Bronchial epithelial cell (primary cell): ENCODE results near the gene ZC3HAV1. TPM values are rescaled to one million over a fixed set of nuclear protein-coding genes. Genes with fewer than 3 reads are reported as not detected.

Source experiments
- DNase-seq: peaks from one replicate; pipeline ENCODE4 v3.0.0-alpha.2; 2010; ENCODE audit warnings: low read depth
- FAIRE-seq: peaks from 2 replicates; lab custom pipeline; 2011; peaks lifted over from hg19 to GRCh38; lab: Jason Lieb, UNC
- H3K27me3 ChIP-seq: 2 replicates; pipeline ENCODE4 v1.5.1; 2011; ENCODE audit warnings: low read length; ENCODE audit not compliant: control insufficient read depth, insufficient read depth
- H3K36me3 ChIP-seq: 2 replicates; pipeline ENCODE4 v1.5.1; 2011; ENCODE audit warnings: low read length; ENCODE audit not compliant: control insufficient read depth, insufficient read depth
- H3K4me3 ChIP-seq: 2 replicates; pipeline ENCODE4 v1.5.1; 2011; ENCODE audit warnings: mild to moderate bottlenecking, low read depth, low read length, control low read depth
- total RNA-seq: library from RNA; depleted of rRNA; stranded (reverse); fragments of >200 nt; gene quantifications from 2 replicates; pipeline ENCODE4 v1.2.1, GENCODE V29; 2014
- TF ChIP-seq, protein P1 (sequence below): IDR thresholded peaks from 2 replicates; pipeline ENCODE4 v1.5.1; 2011; ENCODE audit warnings: mild to moderate bottlenecking, moderate library complexity, low read length, control low read depth, inconsistent platforms; ENCODE audit not compliant: insufficient read depth, severe bottlenecking

Gene ZC3HAV1
- total RNA-seq, 1 donor from 2014 or later: 11.3 TPM

DNA sequence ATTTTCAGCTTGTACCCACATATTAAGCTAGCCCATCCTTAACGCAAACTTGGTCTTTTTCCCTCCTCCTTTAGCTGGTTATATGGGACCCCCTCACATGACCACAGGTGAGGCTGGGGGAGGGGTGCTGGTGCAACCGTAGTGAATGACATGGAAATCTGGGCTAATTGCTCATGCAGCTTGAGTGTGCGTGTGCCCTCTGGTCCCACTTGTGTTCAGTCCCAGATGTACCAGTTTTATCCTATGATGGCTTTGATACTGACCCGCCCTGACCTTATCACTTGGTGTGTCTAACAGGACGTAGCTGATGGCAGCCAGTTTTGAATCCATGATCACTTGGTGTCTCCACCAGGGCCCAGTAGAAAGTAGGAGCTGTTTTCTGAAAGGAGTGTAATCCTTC, 5.1 kb upstream of the ZC3HAV1 start:
- no peak for FAIRE-seq
- H3K4me3 ChIP-seq: no peak overlapping the region
- H3K27me3 ChIP-seq: no peaks in the 10 kb centered on the region
- TF ChIP-seq, protein P1, sequence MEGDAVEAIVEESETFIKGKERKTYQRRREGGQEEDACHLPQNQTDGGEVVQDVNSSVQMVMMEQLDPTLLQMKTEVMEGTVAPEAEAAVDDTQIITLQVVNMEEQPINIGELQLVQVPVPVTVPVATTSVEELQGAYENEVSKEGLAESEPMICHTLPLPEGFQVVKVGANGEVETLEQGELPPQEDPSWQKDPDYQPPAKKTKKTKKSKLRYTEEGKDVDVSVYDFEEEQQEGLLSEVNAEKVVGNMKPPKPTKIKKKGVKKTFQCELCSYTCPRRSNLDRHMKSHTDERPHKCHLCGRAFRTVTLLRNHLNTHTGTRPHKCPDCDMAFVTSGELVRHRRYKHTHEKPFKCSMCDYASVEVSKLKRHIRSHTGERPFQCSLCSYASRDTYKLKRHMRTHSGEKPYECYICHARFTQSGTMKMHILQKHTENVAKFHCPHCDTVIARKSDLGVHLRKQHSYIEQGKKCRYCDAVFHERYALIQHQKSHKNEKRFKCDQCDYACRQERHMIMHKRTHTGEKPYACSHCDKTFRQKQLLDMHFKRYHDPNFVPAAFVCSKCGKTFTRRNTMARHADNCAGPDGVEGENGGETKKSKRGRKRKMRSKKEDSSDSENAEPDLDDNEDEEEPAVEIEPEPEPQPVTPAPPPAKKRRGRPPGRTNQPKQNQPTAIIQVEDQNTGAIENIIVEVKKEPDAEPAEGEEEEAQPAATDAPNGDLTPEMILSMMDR: no peak
- DNase-seq: no peak
- no peaks in the 10 kb centered on the region for H3K36me3 ChIP-seq

DNA sequence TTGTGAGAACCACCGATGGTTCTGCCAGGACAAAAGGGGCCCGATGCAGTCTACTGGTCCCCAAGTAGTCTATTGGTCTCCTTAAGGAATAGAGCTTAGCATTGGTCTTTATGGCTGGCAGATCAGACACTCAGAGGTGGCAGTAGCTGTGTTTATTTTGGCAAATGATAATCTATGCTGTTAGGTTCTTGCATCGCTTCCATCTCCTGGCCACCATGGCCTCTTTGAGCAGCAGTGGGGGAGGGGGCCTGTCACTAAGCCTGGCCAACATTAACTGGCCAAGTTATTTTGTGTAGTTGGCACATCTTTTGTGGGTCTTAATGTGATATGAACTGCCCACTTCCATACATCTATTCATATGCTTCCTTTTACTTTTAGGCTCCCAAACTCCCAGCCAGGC, 4.5 kb upstream of the ZC3HAV1 start:
- no peaks in the 10 kb centered on the region for H3K27me3 ChIP-seq
- H3K4me3 ChIP-seq: no peak overlapping the region
- no peak for FAIRE-seq
- no peak for DNase-seq
- TF ChIP-seq, protein P1: no peak
- no peaks in the 10 kb centered on the region for H3K36me3 ChIP-seq

DNA sequence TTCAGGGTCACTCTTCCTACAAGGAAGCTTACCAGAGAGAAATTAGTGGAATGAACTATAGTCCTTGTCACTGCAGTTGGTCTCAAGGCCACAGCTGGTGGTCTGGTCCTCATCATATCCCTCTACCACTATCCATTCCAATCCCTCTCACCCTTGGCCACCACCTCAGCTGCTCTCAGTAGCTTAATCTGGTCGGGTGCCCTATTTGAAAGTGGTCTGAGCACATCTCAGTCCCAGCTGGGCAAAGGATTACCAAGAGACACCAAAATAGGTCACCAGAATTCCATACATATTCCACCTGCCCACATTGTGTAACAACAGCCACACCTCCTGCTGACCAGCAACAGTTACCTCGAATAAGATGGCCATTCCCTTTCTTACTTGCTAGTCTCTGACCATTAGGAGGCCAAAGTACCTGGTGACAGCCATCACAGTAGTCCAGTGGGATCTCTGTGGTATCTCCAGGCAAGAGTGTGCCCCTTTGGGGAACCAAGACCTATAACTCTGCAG, 3.3 kb upstream of the ZC3HAV1 start:
- TF ChIP-seq, protein P1: no peak
- H3K4me3 ChIP-seq: no peak overlapping the region
- DNase-seq: no peak
- no peaks in the 10 kb centered on the region for H3K27me3 ChIP-seq
- FAIRE-seq: no peak
- H3K36me3 ChIP-seq: no peaks in the 10 kb centered on the region

DNA sequence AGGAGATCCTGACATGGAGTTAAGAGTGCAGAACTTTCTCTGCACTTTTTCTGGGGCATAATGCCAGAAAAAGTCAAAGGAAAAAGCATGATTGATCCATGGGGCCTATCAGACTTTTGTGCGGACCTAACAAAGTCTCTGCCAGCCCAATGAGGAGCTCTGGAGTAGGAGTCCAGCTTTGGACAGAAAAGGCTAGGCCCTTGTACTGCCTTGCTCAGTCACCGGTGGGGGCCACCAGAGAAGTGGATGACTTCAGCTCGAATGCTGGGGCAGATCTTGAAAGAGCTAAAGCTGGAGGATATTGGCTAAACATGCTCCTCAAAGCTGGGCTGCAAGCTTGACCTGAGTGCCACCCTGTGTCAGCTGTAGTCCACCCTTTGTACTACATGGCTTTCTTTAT, 2.8 kb upstream of the ZC3HAV1 start:
- Histone ChIP-seq H3K36me3 (no peaks in the 10 kb centered on the region), H3K27me3 (no peaks in the 10 kb centered on the region), H3K4me3 (no peak overlapping the region)
- FAIRE-seq: no peak
- DNase-seq: no peak
- TF ChIP-seq, protein P1: no peak

DNA sequence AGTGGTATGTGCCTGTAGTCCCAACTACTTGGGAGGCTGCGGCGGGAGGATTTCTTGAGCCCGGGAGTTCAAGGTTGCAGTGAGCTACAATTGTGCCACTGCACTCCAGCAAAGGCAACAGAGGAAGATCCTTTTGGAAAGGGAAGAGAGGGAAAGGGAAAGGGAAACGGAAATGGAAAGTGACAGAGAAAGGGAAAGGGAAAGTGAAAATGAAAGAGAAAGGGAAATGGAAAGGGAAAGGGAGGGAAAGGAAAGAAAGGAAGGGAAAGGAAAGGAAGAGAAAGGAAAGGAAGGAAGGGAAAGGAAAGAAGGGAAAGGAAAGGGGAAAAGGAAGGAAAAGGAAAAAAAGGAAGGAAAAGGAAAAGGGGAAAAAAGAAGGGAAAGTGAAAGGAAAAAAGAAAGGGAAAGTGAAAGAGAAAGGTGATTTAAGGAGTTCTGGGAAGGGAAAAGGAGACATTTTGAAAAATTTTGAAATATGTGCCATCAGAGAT, 2.3 kb upstream of the ZC3HAV1 start:
- H3K4me3 ChIP-seq: no peak overlapping the region
- no peaks in the 10 kb centered on the region for H3K36me3 ChIP-seq
- H3K27me3 ChIP-seq: no peaks in the 10 kb centered on the region
- DNase-seq (no peak), FAIRE-seq (no peak)
- TF ChIP-seq, protein P1: no peak

DNA sequence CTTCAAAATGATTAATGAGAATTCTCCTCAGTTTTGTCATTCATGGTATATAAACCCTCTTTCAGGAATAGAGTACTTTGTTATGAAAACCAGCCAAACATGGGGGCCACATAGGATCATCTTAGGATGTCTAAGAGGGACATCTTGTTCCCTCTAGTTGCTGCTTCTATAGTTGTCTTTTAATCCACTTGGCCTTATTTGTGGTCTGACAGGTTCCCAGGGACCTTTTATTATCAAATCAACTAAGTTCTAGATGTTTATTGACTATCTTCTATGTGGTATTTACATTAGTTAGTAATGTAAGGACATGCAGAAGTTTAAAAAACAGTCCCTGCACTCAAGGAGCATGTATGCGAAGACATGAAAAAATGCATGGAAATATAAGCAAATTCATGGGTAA, 1.6 kb upstream of the ZC3HAV1 start:
- TF ChIP-seq, protein P1: no peak
- Histone ChIP-seq H3K27me3 (no peaks in the 10 kb centered on the region), H3K4me3 (no peak overlapping the region), H3K36me3 (no peaks in the 10 kb centered on the region)
- FAIRE-seq (no peak), DNase-seq (no peak)
